Esophagus squamous epithelium (tissue), 5 donors: ENCODE results near the gene RORC. TPM values are rescaled to one million over a fixed set of nuclear protein-coding genes. Genes with fewer than 3 reads are reported as not detected.

Experiments used
- DNase-seq: peaks from one replicate; lab custom pipeline; 2025; lab: John Stamatoyannopoulos, UW
- H3K27ac ChIP-seq, 4 donors: fragments of 200-600 bp; sonication (generic); one replicate each; pipeline ENCODE4 v1.5.1; 2016 to 2019; ENCODE audit warnings: mild to moderate bottlenecking in 1 of 4
- H3K27me3 ChIP-seq, 4 donors: fragments of 200-600 bp; sonication (generic); 1 replicate in 3 of 4; 2 replicates in 1 of 4; pipeline versions ENCODE4 v1.5.1 to v1.6.0; 2017 to 2021; ENCODE audit warnings: antibody characterized with exemption in 1 of 4
- H3K36me3 ChIP-seq, 3 donors: fragments of 200-600 bp; sonication (generic); one replicate each; pipeline ENCODE4 v1.5.1; 2016 to 2019
- H3K4me1 ChIP-seq, 3 donors: fragments of 200-600 bp; sonication (generic); one replicate each; pipeline ENCODE4 v1.5.1; 2017 to 2019
- H3K4me3 ChIP-seq, 4 donors: fragments of 200-600 bp; sonication (generic); 1 replicate in 3 of 4; 2 replicates in 1 of 4; pipeline ENCODE4 v1.5.1; 2016 to 2019; ENCODE audit warnings: mild to moderate bottlenecking in 2 of 4, moderate library complexity in 1 of 4
- H3K9me3 ChIP-seq, 3 donors: fragments of 200-600 bp; sonication (generic); one replicate each; pipeline ENCODE4 v1.5.1; 2016 to 2019
- POLR2A ChIP-seq, 4 donors: fragments of 450-650 bp; IDR thresholded peaks; one replicate each; pipeline ENCODE4 v1.6.1; 2017; ENCODE audit warnings: antibody characterized with exemption in 4 of 4, mild to moderate bottlenecking in 4 of 4, moderate library complexity in 3 of 4
- whole genome bisulfite sequencing, 2 donors: methylation state at CpG; one replicate each; pipeline ENCODE4 v1.1.5; 2018; 5-methylcytosine and 5-hydroxymethylcytosine counted together
- intact Hi-C: fragments of 100-400 bp; cut with DNase I; formaldehyde crosslinking; loops from one replicate; pipeline ENCODE4 v1.15.0; 2022
- small RNA-seq, 4 donors: library from RNA; depleted of rRNA; stranded (forward); fragments of <200 nt; gene quantifications; one replicate each; pipeline ENCODE3, GENCODE V24; 2016
- total RNA-seq, 4 donors: library from RNA; depleted of rRNA; stranded (reverse); fragments of >200 nt; gene quantifications; one replicate each; pipeline ENCODE4 v1.1.0, GENCODE V29; 2016
- TF ChIP-seq, protein P1 (sequence below), 6 experiments: fragments of 450-650 bp in 4 of 6; fragments of 200-600 bp in 2 of 6; sonication (generic) in 2 of 6; IDR thresholded peaks; one replicate each; pipeline ENCODE4 v1.5.1; 2016 to 2019; ENCODE audit warnings: antibody characterized with exemption in 6 of 6, mild to moderate bottlenecking in 4 of 6, moderate library complexity in 4 of 6
- donor health status: DM: yes; HTN: yes; CAD: no.

The RORC gene
- total RNA-seq, 4 donors from 2014 or later = 0.75 to 11.5 (median 5.3) TPM

DNA sequence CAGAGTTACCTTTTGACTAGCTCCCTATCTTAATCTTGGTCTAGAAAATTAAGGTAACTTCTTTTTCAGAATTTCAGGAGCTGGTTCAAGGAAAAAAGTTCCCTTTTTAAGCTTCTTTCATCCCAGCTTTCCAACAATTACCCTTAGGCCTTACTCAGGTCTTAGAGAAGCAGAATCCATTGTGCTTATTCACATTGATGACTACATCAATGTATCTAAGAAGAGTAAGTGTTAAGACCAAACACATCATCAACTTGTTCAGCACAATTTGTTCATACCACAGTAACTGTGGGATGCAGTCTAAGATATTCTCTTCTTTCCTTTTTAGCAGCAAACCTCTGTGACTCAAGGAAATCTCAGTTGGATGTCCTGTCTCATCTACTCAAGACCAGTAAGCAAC, 72.4 kb downstream of the RORC start:
- Histone ChIP-seq H3K27ac (no peak overlapping the region), H3K4me1 (peaks cover 5 to 15% (median 11%) of the 10 kb centered on the region in 3 donors), H3K36me3 (peaks cover 3 to 45% (median 15%) of the 10 kb centered on the region in 3 donors), H3K9me3 (no peaks in the 10 kb centered on the region), H3K4me3 (no peak overlapping the region), H3K27me3 (no peaks in the 10 kb centered on the region)
- intact Hi-C loops = no loop called here
- DNase-seq = no peak
- TF ChIP-seq, protein P1, sequence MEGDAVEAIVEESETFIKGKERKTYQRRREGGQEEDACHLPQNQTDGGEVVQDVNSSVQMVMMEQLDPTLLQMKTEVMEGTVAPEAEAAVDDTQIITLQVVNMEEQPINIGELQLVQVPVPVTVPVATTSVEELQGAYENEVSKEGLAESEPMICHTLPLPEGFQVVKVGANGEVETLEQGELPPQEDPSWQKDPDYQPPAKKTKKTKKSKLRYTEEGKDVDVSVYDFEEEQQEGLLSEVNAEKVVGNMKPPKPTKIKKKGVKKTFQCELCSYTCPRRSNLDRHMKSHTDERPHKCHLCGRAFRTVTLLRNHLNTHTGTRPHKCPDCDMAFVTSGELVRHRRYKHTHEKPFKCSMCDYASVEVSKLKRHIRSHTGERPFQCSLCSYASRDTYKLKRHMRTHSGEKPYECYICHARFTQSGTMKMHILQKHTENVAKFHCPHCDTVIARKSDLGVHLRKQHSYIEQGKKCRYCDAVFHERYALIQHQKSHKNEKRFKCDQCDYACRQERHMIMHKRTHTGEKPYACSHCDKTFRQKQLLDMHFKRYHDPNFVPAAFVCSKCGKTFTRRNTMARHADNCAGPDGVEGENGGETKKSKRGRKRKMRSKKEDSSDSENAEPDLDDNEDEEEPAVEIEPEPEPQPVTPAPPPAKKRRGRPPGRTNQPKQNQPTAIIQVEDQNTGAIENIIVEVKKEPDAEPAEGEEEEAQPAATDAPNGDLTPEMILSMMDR (IDR thresholded peaks at IDR 0.05) = no peak
- TF ChIP-seq POLR2A (IDR thresholded peaks at IDR 0.05) = no peak

DNA sequence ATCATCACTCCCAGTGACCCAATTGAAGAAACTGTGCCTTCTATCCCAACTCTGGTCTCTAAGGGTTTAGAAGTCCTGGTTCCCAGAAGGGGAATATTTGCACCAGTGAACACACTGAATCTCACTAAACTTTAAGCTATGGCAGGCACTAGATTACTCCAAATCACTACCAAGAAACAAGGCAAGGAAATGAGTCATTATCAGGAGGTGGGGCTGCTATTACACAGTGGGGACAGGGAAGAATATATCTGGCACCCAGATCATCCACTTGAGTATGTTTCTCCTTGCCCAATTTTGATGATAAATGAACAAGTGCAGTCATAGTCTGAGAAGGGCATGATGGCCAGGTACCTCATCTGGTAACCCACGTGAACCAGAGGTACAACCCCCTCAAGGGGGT, 75.3 kb downstream of the RORC start:
- Histone ChIP-seq H3K9me3 (no peaks in the 10 kb centered on the region), H3K36me3 (peaks cover 0 to 34% (median 15%) of the 10 kb centered on the region in 3 donors), H3K27me3 (no peaks in the 10 kb centered on the region), H3K4me3 (no peak overlapping the region), H3K27ac (no peak overlapping the region), H3K4me1 (no peaks in the 10 kb centered on the region)
- intact Hi-C loops = no loop called here
- DNase-seq = no peak
- no peak for TF ChIP-seq POLR2A (IDR thresholded peaks at IDR 0.05)
- TF ChIP-seq, protein P1 (IDR thresholded peaks at IDR 0.05) = no peak
- 45 to 56% methylated on average over 1 of the region's 1 CpG for WGBS, 2 donors

Small RNA genes lying within 50 kb of the gene (small RNA-seq; reads per million reads assigned to genes)
- 0 reads per million in 4 donors for gene RF00019

Other genes starting within 250 kb of the RORC start
- 10 to 100 TPM; 15.0 to 30.3 (median 17.3) TPM for gene SNX27, start 219.8 kb downstream of the RORC start, total RNA-seq
- under 1 TPM in 1 of 4 donors, not detected in 3; 0.19 TPM for gene CELF3, start 115.0 kb downstream of the RORC start, total RNA-seq
- not detected for gene RIIAD1, start 110.3 kb downstream of the RORC start, total RNA-seq
- 10 to 100 TPM; 49.1 to 56.3 (median 52.6) TPM for gene MRPL9, start 68.3 kb downstream of the RORC start, total RNA-seq
- 1 to 10 TPM; 1.1 to 5.3 (median 2.3) TPM for gene TDRKH, start 41.3 kb downstream of the RORC start, total RNA-seq
- gene LINGO4, start 26.4 kb downstream of the RORC start, total RNA-seq = under 1 TPM in 1 of 4 donors, not detected in 3; 0.19 TPM
- gene C2CD4D, start 8.0 kb upstream of the RORC start, total RNA-seq = under 1 TPM in 2 of 4 donors, not detected in 2; 0.22 to 0.38 TPM
- gene THEM5, start 21.9 kb upstream of the RORC start, total RNA-seq = 1 to 10 TPM in 1 of 4 donors, under 1 TPM in 1, not detected in 2; 0.76 to 1.7 TPM
- 10 to 100 TPM in 3 of 4 donors, 1 to 10 TPM in 1; 3.5 to 14.3 (median 12.3) TPM for gene THEM4, start 77.7 kb upstream of the RORC start, total RNA-seq
- gene S100A10, start 162.1 kb upstream of the RORC start, total RNA-seq = 100 to 1,000 TPM; 301 to 611 (median 447) TPM
- 1,000 to 10,000 TPM in 3 of 4 donors, 100 to 1,000 TPM in 1; 900 to 2,319 (median 1,590) TPM for gene S100A11, start 205.2 kb upstream of the RORC start, total RNA-seq